NT2/D1 (cell line): Measurements from ENCODE around the gene PLK3.

Experiments
- SUZ12 ChIP-seq: IDR thresholded peaks from 2 replicates; pipeline ENCODE4 v1.6.1; 2011; ENCODE audit not compliant: insufficient read length, insufficient read depth; ENCODE audit errors: extremely low read depth
- YY1 ChIP-seq: IDR thresholded peaks from 2 replicates; pipeline ENCODE4 v1.6.1; 2011; ENCODE audit not compliant: insufficient read length, insufficient read depth

DNA sequence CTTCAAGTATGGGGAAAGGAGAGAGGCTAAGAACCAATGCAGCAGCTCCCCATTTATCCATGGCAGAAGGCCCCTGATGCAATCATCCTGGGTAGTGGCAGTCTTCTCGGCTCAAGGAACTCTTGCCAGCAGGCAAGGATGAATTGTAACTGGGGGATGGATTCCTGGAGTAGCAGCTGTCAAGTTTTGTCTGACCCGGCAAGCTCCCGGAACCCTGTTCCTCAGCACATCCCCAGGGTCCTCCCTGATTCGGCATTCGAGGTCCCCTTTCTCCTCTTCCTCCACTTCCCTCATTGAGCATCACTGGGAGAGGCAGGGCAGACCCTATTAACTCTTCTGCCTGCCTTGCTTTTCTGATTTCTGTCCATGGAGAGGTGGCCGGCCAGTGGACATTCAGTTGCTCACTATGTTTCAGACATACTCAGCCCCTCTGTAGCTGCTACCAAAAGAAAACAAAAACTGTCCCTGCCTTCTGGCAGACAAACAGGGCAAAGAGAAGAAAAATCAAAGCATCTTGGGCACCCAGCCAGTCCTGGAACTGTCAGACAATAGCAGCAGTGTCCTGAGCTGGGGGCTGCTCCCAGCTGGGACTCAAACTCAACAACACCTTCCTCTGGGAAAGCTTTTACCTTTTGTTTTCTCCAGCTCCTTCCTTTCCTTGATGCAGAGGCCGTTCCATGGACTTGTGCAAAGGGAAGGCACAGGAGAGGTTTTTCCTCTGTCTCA is 48.4 kb downstream of the PLK3 start:
- TF ChIP-seq YY1 (no peak), SUZ12 (no peak)
